Measurements from ENCODE around the gene NEDD4L.

The NEDD4L gene

GRCh38 chr18:58284699-58285448 lies 240.8 kb downstream of the NEDD4L start (continued):
- TF ChIP-seq PRDM4 (tag by site-specific recombination; IDR thresholded peaks at IDR 0.05) = no peak
- TF ChIP-seq KLF16 (tag by site-specific recombination; IDR thresholded peaks at IDR 0.05) = no peak
- TF ChIP-seq ZNF133 (tag by site-specific recombination; IDR thresholded peaks at IDR 0.05) = no peak
- no peak for TF ChIP-seq ZNF654 (tag by site-specific recombination; IDR thresholded peaks at IDR 0.05; ENCODE audit: low read depth)
- no peak for TF ChIP-seq ZNF26 (tag by site-specific recombination; IDR thresholded peaks at IDR 0.05)
- no peak for TF ChIP-seq ZNF274 (IDR thresholded peaks at IDR 0.05; ENCODE audit: low read length)
- TF ChIP-seq ZNF274 (tag by site-specific recombination; IDR thresholded peaks at IDR 0.05; ENCODE audit: borderline replicate concordance) = no peak
- TF ChIP-seq, protein P1, sequence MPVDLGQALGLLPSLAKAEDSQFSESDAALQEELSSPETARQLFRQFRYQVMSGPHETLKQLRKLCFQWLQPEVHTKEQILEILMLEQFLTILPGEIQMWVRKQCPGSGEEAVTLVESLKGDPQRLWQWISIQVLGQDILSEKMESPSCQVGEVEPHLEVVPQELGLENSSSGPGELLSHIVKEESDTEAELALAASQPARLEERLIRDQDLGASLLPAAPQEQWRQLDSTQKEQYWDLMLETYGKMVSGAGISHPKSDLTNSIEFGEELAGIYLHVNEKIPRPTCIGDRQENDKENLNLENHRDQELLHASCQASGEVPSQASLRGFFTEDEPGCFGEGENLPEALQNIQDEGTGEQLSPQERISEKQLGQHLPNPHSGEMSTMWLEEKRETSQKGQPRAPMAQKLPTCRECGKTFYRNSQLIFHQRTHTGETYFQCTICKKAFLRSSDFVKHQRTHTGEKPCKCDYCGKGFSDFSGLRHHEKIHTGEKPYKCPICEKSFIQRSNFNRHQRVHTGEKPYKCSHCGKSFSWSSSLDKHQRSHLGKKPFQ (tag by site-specific recombination; IDR thresholded peaks at IDR 0.05) = peak; percentile 68
- TF ChIP-seq ZNF558 (tag by site-specific recombination; IDR thresholded peaks at IDR 0.05) = no peak
- TF ChIP-seq IKZF3 (tag by site-specific recombination; IDR thresholded peaks at IDR 0.05) = no peak
- TF ChIP-seq ZNF391 (tag by site-specific recombination; IDR thresholded peaks at IDR 0.05; ENCODE audit: borderline replicate concordance, low read depth) = no peak
- TF ChIP-seq ZNF530 (tag by site-specific recombination; IDR thresholded peaks at IDR 0.05; ENCODE audit: low read depth) = no peak
- no peak for TF ChIP-seq RBAK (tag by site-specific recombination; IDR thresholded peaks at IDR 0.05)
- no peak for TF ChIP-seq PBX3 (CRISPR knock-in tag; IDR thresholded peaks at IDR 0.05)
- no peak for TF ChIP-seq ZNF768 (tag by site-specific recombination; IDR thresholded peaks at IDR 0.05)
- TF ChIP-seq, protein P2, sequence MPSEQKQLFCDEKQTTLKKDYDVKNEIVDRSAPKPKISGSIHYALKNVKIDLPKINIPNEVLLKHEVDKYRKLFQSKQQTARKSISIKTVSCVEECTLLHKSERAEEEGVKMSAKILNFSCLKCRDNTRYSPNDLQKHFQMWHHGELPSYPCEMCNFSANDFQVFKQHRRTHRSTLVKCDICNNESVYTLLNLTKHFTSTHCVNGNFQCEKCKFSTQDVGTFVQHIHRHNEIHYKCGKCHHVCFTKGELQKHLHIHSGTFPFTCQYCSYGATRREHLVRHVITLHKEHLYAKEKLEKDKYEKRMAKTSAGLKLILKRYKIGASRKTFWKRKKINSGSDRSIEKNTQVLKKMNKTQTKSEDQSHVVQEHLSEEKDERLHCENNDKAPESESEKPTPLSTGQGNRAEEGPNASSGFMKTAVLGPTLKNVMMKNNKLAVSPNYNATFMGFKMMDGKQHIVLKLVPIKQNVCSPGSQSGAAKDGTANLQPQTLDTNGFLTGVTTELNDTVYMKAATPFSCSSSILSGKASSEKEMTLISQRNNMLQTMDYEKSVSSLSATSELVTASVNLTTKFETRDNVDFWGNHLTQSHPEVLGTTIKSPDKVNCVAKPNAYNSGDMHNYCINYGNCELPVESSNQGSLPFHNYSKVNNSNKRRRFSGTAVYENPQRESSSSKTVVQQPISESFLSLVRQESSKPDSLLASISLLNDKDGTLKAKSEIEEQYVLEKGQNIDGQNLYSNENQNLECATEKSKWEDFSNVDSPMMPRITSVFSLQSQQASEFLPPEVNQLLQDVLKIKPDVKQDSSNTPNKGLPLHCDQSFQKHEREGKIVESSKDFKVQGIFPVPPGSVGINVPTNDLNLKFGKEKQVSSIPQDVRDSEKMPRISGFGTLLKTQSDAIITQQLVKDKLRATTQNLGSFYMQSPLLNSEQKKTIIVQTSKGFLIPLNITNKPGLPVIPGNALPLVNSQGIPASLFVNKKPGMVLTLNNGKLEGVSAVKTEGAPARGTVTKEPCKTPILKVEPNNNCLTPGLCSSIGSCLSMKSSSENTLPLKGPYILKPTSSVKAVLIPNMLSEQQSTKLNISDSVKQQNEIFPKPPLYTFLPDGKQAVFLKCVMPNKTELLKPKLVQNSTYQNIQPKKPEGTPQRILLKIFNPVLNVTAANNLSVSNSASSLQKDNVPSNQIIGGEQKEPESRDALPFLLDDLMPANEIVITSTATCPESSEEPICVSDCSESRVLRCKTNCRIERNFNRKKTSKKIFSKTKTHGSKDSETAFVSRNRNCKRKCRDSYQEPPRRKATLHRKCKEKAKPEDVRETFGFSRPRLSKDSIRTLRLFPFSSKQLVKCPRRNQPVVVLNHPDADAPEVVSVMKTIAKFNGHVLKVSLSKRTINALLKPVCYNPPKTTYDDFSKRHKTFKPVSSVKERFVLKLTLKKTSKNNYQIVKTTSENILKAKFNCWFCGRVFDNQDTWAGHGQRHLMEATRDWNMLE (tag by site-specific recombination; conservative IDR thresholded peaks at IDR 0.05; ENCODE audit: low read depth) = no peak
- TF ChIP-seq ZNF24 (tag by site-specific recombination; IDR thresholded peaks at IDR 0.05) = no peak
- TF ChIP-seq ZBTB20 (tag by site-specific recombination; IDR thresholded peaks at IDR 0.05) = no peak; the same call in 1 of the 2 replicates
- TF ChIP-seq, protein P3, sequence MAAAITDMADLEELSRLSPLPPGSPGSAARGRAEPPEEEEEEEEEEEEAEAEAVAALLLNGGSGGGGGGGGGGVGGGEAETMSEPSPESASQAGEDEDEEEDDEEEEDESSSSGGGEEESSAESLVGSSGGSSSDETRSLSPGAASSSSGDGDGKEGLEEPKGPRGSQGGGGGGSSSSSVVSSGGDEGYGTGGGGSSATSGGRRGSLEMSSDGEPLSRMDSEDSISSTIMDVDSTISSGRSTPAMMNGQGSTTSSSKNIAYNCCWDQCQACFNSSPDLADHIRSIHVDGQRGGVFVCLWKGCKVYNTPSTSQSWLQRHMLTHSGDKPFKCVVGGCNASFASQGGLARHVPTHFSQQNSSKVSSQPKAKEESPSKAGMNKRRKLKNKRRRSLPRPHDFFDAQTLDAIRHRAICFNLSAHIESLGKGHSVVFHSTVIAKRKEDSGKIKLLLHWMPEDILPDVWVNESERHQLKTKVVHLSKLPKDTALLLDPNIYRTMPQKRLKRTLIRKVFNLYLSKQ (tag by site-specific recombination; IDR thresholded peaks at IDR 0.05; ENCODE audit: borderline replicate concordance) = no peak
- TF ChIP-seq, protein P4, sequence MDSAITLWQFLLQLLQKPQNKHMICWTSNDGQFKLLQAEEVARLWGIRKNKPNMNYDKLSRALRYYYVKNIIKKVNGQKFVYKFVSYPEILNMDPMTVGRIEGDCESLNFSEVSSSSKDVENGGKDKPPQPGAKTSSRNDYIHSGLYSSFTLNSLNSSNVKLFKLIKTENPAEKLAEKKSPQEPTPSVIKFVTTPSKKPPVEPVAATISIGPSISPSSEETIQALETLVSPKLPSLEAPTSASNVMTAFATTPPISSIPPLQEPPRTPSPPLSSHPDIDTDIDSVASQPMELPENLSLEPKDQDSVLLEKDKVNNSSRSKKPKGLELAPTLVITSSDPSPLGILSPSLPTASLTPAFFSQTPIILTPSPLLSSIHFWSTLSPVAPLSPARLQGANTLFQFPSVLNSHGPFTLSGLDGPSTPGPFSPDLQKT (IDR thresholded peaks at IDR 0.05; ENCODE audit: borderline replicate concordance, low read depth, low read length) = no peak
- TF ChIP-seq ZBTB48 (tag by site-specific recombination; IDR thresholded peaks at IDR 0.05) = no peak
- TF ChIP-seq ZNF624 (tag by site-specific recombination; IDR thresholded peaks at IDR 0.05) = no peak
- no peak for TF ChIP-seq KLF9 (tag by site-specific recombination; IDR thresholded peaks at IDR 0.05; ENCODE audit: low read depth)
- no peak for TF ChIP-seq ZNF202 (tag by site-specific recombination; IDR thresholded peaks at IDR 0.05; ENCODE audit: borderline replicate concordance)
- no peak for TF ChIP-seq ZNF292 (tag by site-specific recombination; IDR thresholded peaks at IDR 0.05; ENCODE audit: borderline replicate concordance, low read depth)
